Endodermal cell (in vitro differentiated cells): Measurements from ENCODE around the gene LDHA. TPM values are rescaled to one million over a fixed set of nuclear protein-coding genes. Genes with fewer than 3 reads are reported as not detected.

ENCODE experiments used
- DNase-seq: peaks from one replicate; pipeline ENCODE4 v3.0.0-alpha.2; 2017
- H3K27ac ChIP-seq: 2 replicates; pipeline ENCODE4 v1.5.1; 2013; ENCODE audit warnings: mild to moderate bottlenecking, low read depth, low read length, moderate library complexity
- H3K27me3 ChIP-seq: 2 replicates; pipeline ENCODE4 v1.6.1; 2013; ENCODE audit warnings: mild to moderate bottlenecking, low read length, moderate library complexity; ENCODE audit not compliant: insufficient read depth, control insufficient read depth, poor library complexity, severe bottlenecking
- H3K36me3 ChIP-seq: 2 replicates; pipeline ENCODE4 v1.7.0; 2013; ENCODE audit warnings: mild to moderate bottlenecking, low read length, moderate library complexity; ENCODE audit not compliant: control insufficient read depth, insufficient read depth
- H3K4me1 ChIP-seq: one replicate; pipeline ENCODE4 v1.7.0; 2013; ENCODE audit warnings: low read length; ENCODE audit not compliant: control insufficient read depth, insufficient read depth
- H3K4me3 ChIP-seq: 2 replicates; pipeline ENCODE4 v1.5.1; 2013; ENCODE audit warnings: mild to moderate bottlenecking, low read length, moderate library complexity
- H3K9ac ChIP-seq: 2 replicates; pipeline ENCODE4 v1.6.1; 2013; ENCODE audit warnings: mild to moderate bottlenecking, low read length, moderate library complexity; ENCODE audit not compliant: poor library complexity, severe bottlenecking; ENCODE audit errors: extremely low read depth
- H3K9me3 ChIP-seq: 2 replicates; pipeline ENCODE4 v1.6.1; 2013; ENCODE audit warnings: mild to moderate bottlenecking, low read length, moderate library complexity; ENCODE audit not compliant: control insufficient read depth
- H3K27ac Mint-ChIP-seq: 2 replicates; pipeline ENCODE4 v1.8.0; 2020; ENCODE audit warnings: mixed read lengths
- H3K27me3 Mint-ChIP-seq: 2 replicates; pipeline ENCODE4 v1.8.0; 2021; ENCODE audit warnings: mild to moderate bottlenecking, mixed read lengths; ENCODE audit not compliant: insufficient read depth
- H3K36me3 Mint-ChIP-seq: 2 replicates; pipeline ENCODE4 v1.8.0; 2020; ENCODE audit warnings: low read depth, mixed read lengths
- H3K4me1 Mint-ChIP-seq: 2 replicates; pipeline ENCODE4 v1.8.0; 2020; ENCODE audit warnings: mixed read lengths
- H3K4me3 Mint-ChIP-seq: 2 replicates; pipeline ENCODE4 v1.8.0; 2020; ENCODE audit warnings: mild to moderate bottlenecking, moderate library complexity, mixed read lengths
- H3K9me3 Mint-ChIP-seq: 2 replicates; pipeline ENCODE4 v1.8.0; 2020; ENCODE audit warnings: mild to moderate bottlenecking, mixed read lengths
- CTCF ChIP-seq: fragments of 200-600 bp; sonication (generic); conservative IDR thresholded peaks from 2 replicates; pipeline ENCODE4 v1.5.0; 2021; ENCODE audit warnings: antibody characterized with exemption, mild to moderate bottlenecking
- WGBS, 2 experiments: methylation state at CpG; one replicate each; pipeline versions ENCODE4 v1.1.5 to v1.1.7; 2013; ENCODE audit warnings: missing lambda C conversion rate in 2 of 2, mixed read lengths in 1 of 2; ENCODE audit not compliant: insufficient coverage in 1 of 2, insufficient read length in 1 of 2; 5-methylcytosine and 5-hydroxymethylcytosine counted together
- total RNA-seq, 2 donors: library from RNA; stranded (reverse); fragmentation: NEBNext Ultra II Directional in 1 of 2; extraction: Animal tissue kit (Norgen Biotek cat#: 25700) in 1 of 2; gene quantifications; 2 replicates in 1 of 2; 3 replicates in 1 of 2; pipeline ENCODE4 v1.2.1, GENCODE V29; 2021

The LDHA gene
- total RNA-seq, 2 donors from 2014 or later = 256 to 308 TPM

GRCh38 chr11:18352581-18352980 lies 41.8 kb upstream of the LDHA start:
- 90 to 93% methylated on average over 3 of the region's 3 CpGs for WGBS, 2 experiments
- Mint-ChIP-seq H3K27me3 (no peaks in the 10 kb centered on the region), H3K9me3 (no peaks in the 10 kb centered on the region), H3K4me3 (no peak overlapping the region), H3K4me1 (no peaks in the 10 kb centered on the region), H3K36me3 (peaks cover 59% of the 10 kb centered on the region), H3K27ac (no peak overlapping the region)
- Histone ChIP-seq H3K36me3 (peaks cover 74% of the 10 kb centered on the region), H3K27ac (no peak overlapping the region), H3K9me3 (no peaks in the 10 kb centered on the region), H3K9ac (no peak overlapping the region), H3K4me3 (no peak overlapping the region), H3K4me1 (no peaks in the 10 kb centered on the region), H3K27me3 (no peaks in the 10 kb centered on the region)
- DNase-seq = no peak
- no peak for TF ChIP-seq CTCF

- no peaks in the 10 kb centered on the region for H3K27me3 ChIP-seq
- no peaks in the 10 kb centered on the region for H3K4me1 ChIP-seq
- Mint-ChIP-seq H3K4me3 (no peak overlapping the region), H3K9me3 (no peaks in the 10 kb centered on the region), H3K36me3 (peaks cover 59% of the 10 kb centered on the region), H3K27me3 (no peaks in the 10 kb centered on the region), H3K4me1 (no peaks in the 10 kb centered on the region), H3K27ac (no peak overlapping the region)
- H3K9ac ChIP-seq = no peak overlapping the region
- no peak for DNase-seq
- 92 to 100% methylated on average over 1 to 2 of the region's 4 CpGs for WGBS, 2 experiments
- H3K4me3 ChIP-seq = no peak overlapping the region
- H3K27ac ChIP-seq = no peak overlapping the region
- H3K36me3 ChIP-seq = peaks cover 71% of the 10 kb centered on the region
- no peaks in the 10 kb centered on the region for H3K9me3 ChIP-seq
- TF ChIP-seq CTCF = no peak
These were observed 35.7 kb upstream of the LDHA start for GRCh38 chr11:18358646-18359045.

- no peak for DNase-seq
- Histone ChIP-seq H3K27me3 (no peaks in the 10 kb centered on the region), H3K4me1 (no peaks in the 10 kb centered on the region), H3K27ac (no peak overlapping the region), H3K36me3 (peaks cover 77% of the 10 kb centered on the region), H3K9me3 (no peaks in the 10 kb centered on the region), H3K4me3 (no peak overlapping the region), H3K9ac (no peak overlapping the region)
- WGBS, 2 experiments = 83 to 99% methylated on average over 5 of the region's 5 CpGs
- Mint-ChIP-seq H3K27me3 (no peaks in the 10 kb centered on the region), H3K36me3 (peaks cover 61% of the 10 kb centered on the region), H3K4me1 (no peaks in the 10 kb centered on the region), H3K27ac (no peak overlapping the region), H3K9me3 (no peaks in the 10 kb centered on the region), H3K4me3 (no peak overlapping the region)
- no peak for TF ChIP-seq CTCF
These were observed 33.2 kb upstream of the LDHA start for GRCh38 chr11:18361154-18361553.
